HL-60/S4 treated with phorbol 12-myristate 13-acetate at 8.2 ng/mL for 4 days and 3 days (cell line): ENCODE measurements around the gene BRCA2.

ENCODE experiments used
- in situ Hi-C: fragments of 300-500 bp; cut with MboI; formaldehyde crosslinking; loops from 2 replicates; pipeline ENCODE4 v1.15.0; 2022; ENCODE audit warnings: low sequenced_read_pairs

Gene BRCA2

DNA sequence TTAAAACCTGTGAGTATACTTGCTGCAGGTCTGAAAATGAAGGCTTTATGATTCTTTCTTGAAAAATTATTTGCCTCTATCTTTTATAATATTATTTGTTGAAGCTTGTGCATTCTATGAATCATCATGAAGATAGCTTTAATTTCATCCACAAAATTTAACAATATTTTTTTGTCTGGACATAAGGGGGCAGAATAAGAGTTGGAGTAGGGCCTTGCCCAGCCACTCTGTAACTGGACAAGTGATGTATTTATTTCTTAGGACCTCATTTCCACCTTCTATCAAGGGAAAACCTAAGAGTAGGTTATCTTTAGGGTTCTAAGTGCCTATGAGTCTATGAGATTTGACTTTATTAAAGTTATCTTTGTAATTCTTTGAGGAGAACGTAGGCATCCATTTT, 62.7 kb downstream of the BRCA2 start:
- in situ Hi-C loops, result no loop called here

DNA sequence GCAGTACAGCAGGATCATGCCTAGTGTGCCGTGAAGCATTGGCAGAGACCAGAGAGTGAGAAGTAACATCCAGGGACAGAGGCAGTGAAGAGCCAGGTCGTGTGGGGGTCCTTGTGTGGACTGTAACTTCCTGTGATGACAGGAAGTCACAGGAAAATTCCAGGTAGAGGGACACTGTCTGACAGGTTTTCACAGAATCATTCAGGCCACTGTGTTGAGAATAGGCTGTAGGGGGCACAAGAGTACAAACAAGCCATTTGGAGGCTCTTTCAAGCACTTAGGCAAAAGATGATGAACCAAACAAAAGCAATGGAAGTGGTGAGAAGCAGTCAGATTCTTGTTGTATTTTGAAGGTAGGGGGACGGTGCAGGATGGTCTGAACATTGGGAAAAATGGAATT, 66.2 kb downstream of the BRCA2 start:
- in situ Hi-C loops, result no loop called here

DNA sequence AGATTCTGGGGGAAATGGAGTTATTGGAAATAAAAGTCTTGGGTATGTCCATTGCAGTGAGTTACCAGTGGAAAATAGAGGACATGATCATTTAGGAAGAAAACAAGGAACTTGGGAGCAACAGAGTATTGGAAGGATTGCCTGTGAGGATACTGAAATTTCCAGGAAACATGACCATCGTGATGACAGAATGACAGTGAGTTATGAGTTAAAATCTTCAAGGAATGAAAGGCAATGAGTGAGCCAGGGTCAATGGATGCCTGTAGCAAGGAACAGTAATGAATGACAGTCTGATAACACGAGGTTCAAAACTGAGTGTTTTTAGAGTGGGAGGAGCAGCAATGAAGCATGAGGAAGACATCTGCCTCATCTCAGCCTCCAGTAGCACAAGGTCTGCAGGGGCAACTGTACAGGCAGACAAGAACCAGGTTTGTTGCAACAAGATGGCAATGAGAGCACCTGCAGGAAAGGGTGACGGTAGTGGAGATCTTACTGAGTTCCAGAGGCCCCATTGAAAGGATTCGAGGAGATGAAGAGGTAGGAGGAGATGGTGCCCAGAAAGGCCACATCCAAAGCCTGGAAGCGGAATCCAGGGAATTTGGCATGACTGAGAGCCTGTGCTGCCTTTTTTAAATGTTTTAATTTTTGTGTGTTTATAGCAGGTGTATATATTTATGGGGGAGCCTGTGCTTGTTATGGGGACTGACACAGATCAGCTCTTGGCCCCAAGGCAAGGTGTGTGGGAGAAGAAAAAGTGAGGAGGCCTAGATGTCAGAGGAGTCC, 68.7 kb downstream of the BRCA2 start:
- in situ Hi-C loops, result no loop called here

DNA sequence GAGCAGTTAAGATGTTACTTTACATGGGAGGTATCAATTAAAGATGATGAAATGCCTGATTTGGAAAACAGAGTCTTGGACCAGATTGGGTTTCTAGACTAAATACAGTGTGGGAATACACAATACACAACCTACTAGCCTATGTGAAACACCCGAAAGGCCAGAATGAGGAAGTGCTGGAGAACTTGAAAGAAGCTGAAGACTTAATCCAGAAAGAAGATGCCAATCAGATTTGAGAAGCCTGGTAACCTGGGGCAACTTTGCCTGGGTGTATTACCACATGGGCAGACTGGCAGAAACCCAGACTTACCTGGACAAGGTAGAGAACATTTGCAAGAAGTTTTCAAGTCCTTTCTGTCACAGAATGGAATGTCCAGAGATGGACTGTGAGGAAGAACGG, 69.4 kb downstream of the BRCA2 start:
- in situ Hi-C loops, result no loop called here

DNA sequence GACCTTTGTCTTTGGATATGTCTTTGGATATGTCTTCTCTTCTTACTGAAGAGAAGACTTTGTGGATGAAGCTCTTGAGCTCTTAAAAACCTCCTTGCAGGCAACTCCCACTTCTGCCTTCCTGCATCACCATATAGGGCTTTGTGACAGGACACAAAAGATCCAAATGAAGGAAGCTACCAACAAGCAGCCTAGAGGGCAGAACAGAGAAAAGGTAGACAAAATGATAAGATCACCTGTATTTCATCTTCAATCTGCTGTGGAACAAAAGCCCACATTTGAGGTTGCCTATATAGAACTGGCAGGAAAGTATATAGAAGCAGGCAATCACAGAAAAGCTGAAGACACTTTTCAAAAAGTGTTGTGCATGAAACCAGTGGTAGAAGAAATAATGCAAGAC, 70.1 kb downstream of the BRCA2 start:
- in situ Hi-C loops, result no loop called here

DNA sequence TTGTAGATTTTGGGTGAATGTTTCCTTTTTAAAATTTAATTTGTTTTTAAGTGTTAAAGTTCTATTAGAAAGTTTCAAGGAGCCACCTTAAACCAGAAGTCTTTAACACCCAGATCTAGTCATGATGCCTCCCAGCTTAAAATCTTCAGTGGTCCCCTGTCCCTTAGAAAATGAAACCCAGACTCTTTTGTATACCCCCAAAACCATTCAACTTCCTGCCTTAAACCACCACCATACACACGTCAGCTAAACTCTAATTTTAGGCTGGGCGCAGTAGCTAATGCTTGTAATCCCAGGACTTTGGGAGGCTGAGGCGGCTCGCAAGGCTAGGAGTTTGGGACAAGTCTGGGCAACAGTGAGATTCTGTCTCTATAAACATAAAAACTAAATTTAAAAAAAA, 74.7 kb downstream of the BRCA2 start:
- in situ Hi-C loops, result no loop called here

DNA sequence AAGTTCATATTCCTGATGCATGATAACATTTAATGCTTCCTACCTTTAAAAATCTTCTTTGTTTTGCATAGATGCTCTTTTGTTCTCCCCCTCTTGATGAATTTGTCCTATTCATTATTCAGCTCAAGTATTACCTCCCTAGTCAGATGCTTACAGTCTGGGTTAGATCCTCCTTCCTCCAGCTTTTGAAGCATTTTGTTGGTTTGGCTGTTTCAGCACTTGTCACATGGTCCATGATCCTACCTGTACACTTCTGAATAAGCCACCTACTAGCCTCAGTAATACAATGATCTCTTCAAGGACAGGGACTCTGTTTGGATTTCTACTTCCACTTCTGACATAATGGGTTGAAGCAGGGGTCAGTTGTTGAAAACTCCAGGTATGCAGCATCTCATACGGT, 75.2 kb downstream of the BRCA2 start:
- in situ Hi-C loops, result no loop called here

DNA sequence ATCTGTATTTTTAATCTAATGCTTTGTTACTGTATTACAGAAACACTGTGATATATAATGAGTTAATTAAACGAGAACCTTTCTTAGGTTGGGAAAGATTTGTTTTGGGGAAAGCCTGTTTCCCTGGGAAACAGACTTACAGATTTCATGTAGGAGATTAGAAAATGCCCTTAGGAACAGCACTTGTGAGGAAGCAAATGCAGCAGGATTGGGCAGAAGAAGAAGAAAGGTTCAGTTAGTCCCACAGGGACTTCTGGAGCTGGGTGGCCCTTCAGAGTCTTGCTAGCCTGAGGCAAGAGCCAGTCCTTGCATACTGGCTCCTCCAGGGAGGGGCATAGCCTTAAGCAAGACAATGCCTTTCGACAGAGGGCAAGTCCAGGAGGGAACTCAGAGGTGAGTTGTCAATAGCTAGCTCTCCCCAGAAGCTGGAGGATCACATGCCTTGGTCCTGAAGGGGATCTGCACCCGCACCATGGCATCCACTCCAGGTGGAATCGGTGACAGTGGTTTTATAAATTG, 75.9 kb downstream of the BRCA2 start:
- in situ Hi-C loops, result no loop called here

DNA sequence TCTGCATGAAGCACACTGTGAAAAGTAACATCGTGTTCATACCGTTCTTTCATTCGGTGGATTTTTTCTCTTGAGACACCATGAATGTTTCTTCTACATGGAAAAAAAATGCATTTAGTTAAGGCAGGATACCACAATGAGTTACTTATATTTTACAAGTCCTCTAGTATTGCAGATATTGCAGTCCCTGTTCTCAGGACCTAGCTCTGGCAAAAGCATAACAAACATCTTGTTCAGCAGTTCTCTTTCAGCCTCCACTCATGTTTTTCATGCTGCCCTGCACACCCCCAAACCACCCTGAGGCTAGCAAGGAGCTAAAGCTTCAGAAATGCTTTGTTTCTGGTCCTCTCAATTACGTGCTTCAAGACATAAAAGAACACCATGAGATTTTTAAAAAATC, 87.8 kb downstream of the BRCA2 start:
- in situ Hi-C loops, result no loop called here

DNA sequence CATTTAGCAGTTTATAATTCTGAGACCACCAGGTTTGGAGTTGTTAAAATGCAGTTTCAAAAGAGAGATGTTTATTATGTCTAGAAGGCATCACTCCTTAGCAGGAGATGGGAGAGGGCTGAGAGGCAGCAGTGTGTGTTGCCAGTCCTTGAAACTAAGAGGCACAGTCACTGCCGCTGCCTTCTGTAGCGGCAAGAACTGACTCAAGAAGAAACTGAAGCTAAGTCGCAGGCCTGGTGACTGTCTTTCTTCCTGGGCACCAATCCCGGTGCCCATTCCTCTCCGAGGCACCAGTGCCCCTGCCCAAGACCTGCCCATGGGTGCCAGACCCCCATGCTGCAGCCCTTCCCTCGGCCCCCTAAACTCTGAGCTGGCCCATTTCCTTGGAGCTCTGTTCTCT, 92.5 kb downstream of the BRCA2 start:
- in situ Hi-C loops, result no loop called here

DNA sequence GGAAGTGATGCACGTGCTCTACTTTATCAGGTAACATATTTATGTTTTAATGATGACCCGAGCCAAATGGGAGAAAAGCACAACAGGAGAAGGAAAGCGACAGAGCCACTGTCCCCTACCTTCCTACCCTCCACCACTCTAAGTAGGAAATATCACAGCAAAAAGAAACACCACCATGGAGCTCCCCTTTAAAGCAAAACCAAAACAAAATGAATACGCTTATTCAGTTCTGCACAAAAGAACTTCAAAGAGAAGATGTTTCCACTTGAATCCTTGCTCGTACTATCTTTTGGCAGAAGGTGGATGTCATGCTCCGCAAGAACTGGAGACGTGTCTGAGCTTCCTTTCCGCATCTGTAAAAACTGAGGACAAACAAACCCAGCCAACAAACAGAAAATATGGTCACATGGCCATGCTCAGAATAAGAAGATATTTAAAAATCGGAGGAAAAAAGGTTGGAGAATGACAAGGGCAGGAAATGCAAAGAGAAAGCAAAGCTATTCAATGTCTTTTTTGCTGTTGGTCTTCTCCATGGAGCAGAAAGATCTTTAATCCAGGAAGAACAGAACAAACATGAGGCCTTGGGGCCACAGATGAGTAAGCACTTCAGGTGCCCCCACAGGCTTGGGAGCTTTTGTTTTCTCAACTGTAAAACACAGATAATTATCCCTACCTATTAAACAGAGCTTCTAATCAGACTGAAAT, 93.1 kb downstream of the BRCA2 start:
- in situ Hi-C loops, result no loop called here

DNA sequence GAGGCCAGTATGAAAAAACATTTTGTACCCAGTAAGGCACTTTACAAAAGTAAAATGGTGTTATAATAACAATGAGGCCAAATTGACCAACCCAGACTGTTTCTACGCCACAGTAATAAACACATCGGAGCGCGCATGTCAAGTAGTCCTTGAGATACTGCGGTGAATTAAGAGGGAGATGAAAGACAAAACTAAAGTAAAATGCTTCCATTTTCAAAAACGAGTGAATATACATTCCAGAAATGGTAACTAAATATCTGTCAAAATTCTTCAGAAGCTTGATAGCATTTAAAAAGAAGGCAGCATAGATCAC, 93.6 kb downstream of the BRCA2 start:
- in situ Hi-C loops, result no loop called here

DNA sequence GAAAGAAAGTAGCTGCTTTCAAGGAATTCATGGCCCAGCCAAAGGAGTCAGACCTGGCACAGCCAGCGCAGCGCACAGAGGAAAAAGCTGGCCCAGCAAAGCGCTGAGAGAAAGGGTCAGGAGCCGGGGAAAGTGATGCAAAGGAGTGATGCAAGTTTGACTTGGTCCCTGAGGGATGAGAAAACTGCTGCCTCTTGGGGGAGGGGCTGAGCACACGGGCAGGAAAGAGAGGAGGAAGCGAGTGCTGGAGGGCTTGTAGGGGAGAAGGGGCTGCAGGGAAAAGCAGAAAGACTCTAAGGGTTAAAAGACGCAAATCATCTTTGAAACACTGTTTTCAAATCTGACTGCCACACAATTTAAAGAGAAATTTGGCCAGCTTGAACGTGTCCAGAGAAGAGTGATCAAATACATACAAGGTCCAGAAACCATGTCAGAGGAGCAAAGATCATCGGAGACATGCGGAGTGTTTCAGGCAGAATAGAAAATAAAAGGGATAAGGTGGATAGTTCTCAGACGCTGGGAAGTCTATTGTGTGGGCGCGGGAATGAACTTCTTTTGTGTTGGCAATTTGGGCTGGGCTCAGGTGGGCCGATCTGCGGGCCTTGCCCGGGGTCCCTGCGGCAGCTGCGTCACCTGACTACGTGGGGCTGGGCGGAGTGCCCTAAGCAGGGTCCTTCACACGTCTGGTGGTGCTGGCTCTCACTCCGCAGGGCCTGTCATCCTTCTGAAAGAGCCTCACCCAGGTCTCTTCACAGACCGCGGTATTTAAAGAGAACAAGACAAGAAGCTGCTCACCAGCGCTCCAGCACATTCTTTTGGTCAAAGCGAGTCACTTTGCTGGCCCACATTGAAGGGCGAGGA, 94.5 kb downstream of the BRCA2 start:
- in situ Hi-C loops, result no loop called here

DNA sequence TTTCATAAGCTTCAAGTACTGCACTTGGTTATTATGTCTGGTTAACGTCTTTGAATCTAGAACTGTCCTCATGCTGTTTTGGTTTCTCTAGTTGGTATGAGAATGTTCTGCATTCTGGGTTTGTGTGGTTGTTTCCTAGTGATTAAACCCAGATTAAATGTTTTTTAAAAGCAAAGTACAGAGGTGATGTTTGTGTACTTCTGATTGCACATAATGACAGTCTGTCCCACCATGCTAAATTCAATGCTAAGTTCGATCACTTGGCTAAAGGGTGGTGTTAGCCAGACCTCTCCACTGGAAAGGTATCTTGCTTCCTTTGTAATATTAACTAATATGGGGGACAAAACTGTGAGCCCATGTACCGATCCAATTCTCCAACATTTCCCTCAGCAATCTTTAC, 98.0 kb downstream of the BRCA2 start:
- in situ Hi-C loops, result no loop called here

DNA sequence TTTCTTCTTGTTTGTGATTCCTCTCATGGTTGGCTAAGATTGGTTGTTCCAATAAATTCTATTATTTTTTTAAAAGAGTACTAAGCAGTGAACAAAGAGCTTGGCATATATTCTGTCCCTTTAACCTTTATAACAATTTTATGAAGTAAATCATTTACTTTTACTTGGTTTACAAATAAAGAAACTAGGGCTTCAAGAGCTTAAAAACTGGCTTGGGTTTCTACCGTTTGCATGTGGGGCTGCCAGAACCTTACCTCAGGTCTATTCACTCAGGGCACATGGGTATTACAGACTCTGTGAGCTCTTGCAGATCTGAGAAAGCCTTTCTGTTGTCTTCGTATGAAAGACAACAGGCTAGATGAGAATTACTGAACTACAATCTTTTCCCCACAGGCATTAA, 99.3 kb downstream of the BRCA2 start:
- in situ Hi-C loops, result no loop called here

DNA sequence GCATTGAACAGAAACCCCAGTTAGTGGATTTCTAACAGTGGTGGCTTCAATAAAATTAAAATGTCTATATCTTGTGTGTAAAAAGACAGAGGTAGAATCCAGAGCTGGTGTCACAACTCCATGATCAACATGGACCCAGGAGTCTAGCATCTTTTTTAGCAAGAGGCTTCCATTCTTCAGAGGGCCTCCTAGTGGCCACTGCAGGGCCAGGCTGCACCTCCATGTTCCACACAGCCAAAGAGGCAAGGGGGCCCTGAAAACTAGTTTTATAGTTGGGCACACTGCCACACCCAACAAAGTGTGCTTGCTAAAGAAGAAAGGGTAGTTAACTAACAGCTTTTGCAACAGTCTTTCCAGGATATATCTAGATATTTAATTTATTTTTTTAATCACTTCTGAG, 99.7 kb downstream of the BRCA2 start:
- in situ Hi-C loops, result no loop called here

DNA sequence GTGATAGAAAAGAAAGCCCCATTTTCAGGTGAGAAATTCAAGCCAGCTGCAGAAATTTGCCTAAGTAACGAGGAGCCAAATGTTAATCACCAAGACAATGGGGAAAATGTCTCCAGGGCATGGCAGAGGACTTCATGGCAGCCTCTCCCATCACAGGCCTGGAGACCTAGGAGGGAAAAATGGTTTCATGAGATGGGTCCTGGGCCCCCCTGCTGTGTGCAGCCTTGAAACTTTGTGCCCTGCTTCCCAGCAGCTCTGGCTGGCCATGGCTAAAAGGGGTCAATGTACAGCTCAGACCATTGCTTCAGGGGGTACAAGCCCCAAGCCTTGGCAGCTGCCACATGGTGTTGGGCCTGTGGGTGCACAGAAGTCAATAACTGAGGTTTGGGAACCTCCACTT, 102.7 kb downstream of the BRCA2 start:
- in situ Hi-C loops, result no loop called here

DNA sequence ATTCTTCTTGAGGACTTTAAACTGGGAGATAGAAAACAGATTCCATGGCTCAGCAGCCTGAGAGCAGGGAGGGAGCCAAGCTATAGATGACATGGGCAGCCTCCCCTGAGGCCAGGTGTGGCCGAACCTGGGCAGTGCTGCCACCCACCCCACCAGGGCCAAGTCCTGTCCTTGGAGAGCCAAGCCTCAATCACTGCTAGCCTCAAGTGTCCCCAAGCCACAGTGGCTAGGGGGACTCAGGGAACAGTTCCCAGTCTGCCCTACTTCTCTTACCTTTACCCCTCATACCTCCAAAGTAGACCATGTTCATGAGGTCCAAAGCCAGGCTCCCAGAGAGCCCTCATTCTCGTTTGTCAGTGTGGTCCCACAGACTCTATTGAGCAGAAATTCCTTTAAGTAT, 104.6 kb downstream of the BRCA2 start:
- in situ Hi-C loops, result no loop called here

DNA sequence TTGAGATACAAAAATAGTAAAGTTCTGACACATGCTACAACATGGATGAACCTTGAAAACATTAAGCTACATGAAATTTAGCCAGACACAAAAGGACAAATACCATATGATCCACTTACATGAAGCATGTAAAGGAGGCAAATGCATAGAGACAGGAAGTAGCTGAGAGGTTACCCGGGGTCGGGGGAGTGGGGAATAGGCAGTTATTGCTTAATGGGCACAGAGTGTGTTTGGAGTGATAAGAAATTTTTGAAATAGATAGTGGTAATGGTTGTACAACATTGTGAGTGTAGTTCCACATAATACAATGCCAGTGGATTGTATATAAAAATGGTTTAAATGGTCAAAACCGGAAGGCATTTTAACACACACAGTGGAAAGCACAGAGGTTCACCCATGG, 108.3 kb downstream of the BRCA2 start:
- in situ Hi-C loops, result no loop called here

DNA sequence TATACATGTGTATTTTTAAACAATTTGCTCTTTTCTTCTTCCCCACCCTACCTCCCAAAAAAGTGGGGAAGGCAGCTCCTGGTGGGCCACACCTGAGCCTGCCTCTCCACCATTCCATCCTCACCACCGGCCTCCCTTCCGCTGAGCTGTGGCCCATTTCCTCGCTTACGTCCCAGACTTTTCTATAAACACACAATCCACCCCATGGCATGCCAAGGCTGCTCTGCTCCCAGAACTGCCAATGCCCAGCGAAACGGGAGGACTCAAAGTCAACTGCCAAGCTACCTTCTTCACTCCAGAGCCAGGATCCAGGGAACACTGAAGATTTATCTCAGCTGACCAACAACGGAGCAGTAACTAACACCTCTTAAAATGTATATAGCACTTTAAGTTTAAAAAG, 109.8 kb downstream of the BRCA2 start:
- in situ Hi-C loops, result no loop called here

DNA sequence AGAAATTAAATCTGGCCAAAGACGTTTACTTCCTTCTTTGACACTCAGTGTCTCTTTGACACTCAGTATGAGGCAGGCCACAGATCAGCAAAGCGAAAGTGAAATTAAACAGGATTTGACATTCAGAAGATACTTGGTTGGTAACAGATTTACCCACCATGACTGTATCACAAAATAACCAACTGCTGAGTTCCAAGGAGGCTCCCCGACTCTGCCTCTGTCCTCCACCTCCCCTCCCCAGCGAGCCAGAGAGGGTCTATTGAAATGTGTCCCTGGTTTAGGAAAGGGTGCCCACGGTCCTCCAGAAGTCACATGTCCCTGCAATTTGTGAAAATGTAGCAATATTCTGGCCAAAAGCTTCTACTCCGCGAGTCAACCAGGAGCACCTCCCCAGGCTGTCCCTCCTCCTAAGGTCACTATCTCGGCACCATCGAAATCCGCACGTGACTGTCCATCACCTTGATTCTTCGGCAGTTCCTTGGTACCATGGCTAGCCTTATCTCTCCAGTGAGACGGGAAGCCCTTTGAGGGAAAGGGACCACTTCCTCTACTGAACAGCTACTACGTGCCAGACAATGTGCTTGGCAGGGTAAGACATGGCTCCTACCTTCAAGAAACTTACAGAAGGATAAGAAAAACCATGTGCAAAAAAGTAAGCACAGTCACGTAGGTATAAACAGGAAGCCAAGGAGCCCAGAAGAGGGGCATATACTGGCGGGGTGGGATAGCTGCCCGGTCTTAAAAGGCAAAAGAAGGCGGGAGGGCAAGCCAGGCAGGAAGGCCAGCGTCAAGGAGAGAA, 111.1 kb downstream of the BRCA2 start:
- in situ Hi-C loops, result no loop called here
